HEK293 (cell line): ENCODE data around the gene BTBD19.
"Not testable (repeated sequence)": the region's sequence is repeated elsewhere in the genome, so short reads cannot be mapped to it uniquely, and the experiment has no call there.

Experiments
- CTCF ChIA-PET: fragments of 350-600 bp; formaldehyde crosslinking; extraction: SDS; loops from one replicate; lab custom pipeline; 2021; ENCODE audit warnings: antibody characterized with exemption; lab: Yijun Ruan, JAX
- POLR2A ChIA-PET: fragments of 300-600 bp; formaldehyde crosslinking; extraction: SDS; loops from one replicate; lab custom pipeline; 2020; ENCODE audit warnings: antibody characterized with exemption, inconsistent platforms; lab: Yijun Ruan, JAX
- H3K27ac ChIP-seq: fragments of 200-500 bp; sonication (Bioruptor generic); 2 replicates; pipeline ENCODE4 v1.5.1; 2014; ENCODE audit warnings: low read depth, low read length, control low read depth, inconsistent platforms; ENCODE audit errors: extremely low read depth
- H3K36me3 ChIP-seq, 2 experiments: fragments of 200-500 bp in 1 of 2; sonication (Bioruptor generic) in 1 of 2; 1 replicate in 1 of 2; 2 replicates in 1 of 2; pipeline ENCODE4 v1.5.1; 2014 to 2017; ENCODE audit warnings: inconsistent platforms in 2 of 2, low read length in 2 of 2; ENCODE audit not compliant: control insufficient read depth in 2 of 2, insufficient read depth in 1 of 2
- H3K4me1 ChIP-seq: fragments of 200-500 bp; sonication (Bioruptor generic); 2 replicates; pipeline ENCODE4 v1.5.1; 2014; ENCODE audit warnings: mild to moderate bottlenecking, low read length, inconsistent platforms; ENCODE audit not compliant: control insufficient read depth, insufficient read depth
- H3K4me3 ChIP-seq: 2 replicates; pipeline ENCODE4 v1.5.1; 2011; ENCODE audit warnings: low read depth, mild to moderate bottlenecking, control low read depth, low read length, moderate library complexity
- H3K9me3 ChIP-seq: fragments of 200-500 bp; sonication (Bioruptor generic); 2 replicates; pipeline ENCODE4 v1.5.1; 2014; ENCODE audit warnings: low read depth, low read length, inconsistent platforms; ENCODE audit not compliant: control insufficient read depth, insufficient read depth
- GLIS1 ChIP-seq: fragments of 450-650 bp; formaldehyde crosslinking; IDR thresholded peaks from 2 replicates; pipeline ENCODE4 v1.5.1; 2016; ENCODE audit warnings: missing biosample characterization, missing genetic modification characterization
- HOXA7 ChIP-seq: sonication (generic); formaldehyde crosslinking; IDR thresholded peaks from 2 replicates; pipeline ENCODE4 v1.8.1; 2022; ENCODE audit warnings: missing genetic modification reagents, borderline replicate concordance
- KLF17 ChIP-seq: fragments of 450-650 bp; formaldehyde crosslinking; IDR thresholded peaks from 2 replicates; pipeline ENCODE4 v1.5.1; 2016; ENCODE audit warnings: missing biosample characterization, missing genetic modification characterization
- OSR2 ChIP-seq: fragments of 450-650 bp; formaldehyde crosslinking; IDR thresholded peaks from 2 replicates; pipeline ENCODE4 v1.5.1; 2016; ENCODE audit warnings: missing biosample characterization, missing genetic modification characterization
- PATZ1 ChIP-seq: fragments of 450-650 bp; formaldehyde crosslinking; IDR thresholded peaks from 2 replicates; pipeline ENCODE4 v1.5.1; 2016; ENCODE audit warnings: missing biosample characterization, missing genetic modification characterization
- ZBTB17 ChIP-seq: fragments of 450-650 bp; formaldehyde crosslinking; IDR thresholded peaks from 2 replicates; pipeline ENCODE4 v1.5.1; 2016; ENCODE audit warnings: missing biosample characterization, missing genetic modification characterization
- ZBTB48 ChIP-seq: fragments of 450-650 bp; formaldehyde crosslinking; IDR thresholded peaks from 2 replicates; pipeline ENCODE4 v1.5.1; 2016; ENCODE audit warnings: missing biosample characterization, missing genetic modification characterization
- ZEB2 ChIP-seq: fragments of 450-650 bp; formaldehyde crosslinking; IDR thresholded peaks from 2 replicates; pipeline ENCODE4 v1.5.1; 2016; ENCODE audit warnings: missing biosample characterization, missing genetic modification characterization
- ZNF214 ChIP-seq: fragments of 450-650 bp; formaldehyde crosslinking; IDR thresholded peaks from 2 replicates; pipeline ENCODE4 v1.5.1; 2017; ENCODE audit warnings: missing biosample characterization, mild to moderate bottlenecking, missing genetic modification characterization, borderline replicate concordance
- ZNF280C ChIP-seq: fragments of 450-650 bp; formaldehyde crosslinking; IDR thresholded peaks from 2 replicates; pipeline ENCODE4 v1.5.1; 2016; ENCODE audit warnings: missing biosample characterization, missing genetic modification characterization
- ZNF311 ChIP-seq: fragments of 450-650 bp; formaldehyde crosslinking; IDR thresholded peaks from 2 replicates; pipeline ENCODE4 v1.5.1; 2017; ENCODE audit warnings: missing biosample characterization, missing genetic modification characterization, borderline replicate concordance
- ZNF362 ChIP-seq: fragments of 450-650 bp; formaldehyde crosslinking; IDR thresholded peaks from 2 replicates; pipeline ENCODE4 v1.5.1; 2016; ENCODE audit warnings: missing biosample characterization, missing genetic modification characterization
- ZNF548 ChIP-seq: fragments of 450-650 bp; formaldehyde crosslinking; IDR thresholded peaks from 2 replicates; pipeline ENCODE4 v1.5.1; 2016; ENCODE audit warnings: missing biosample characterization, missing genetic modification characterization
- ZNF571 ChIP-seq: fragments of 450-650 bp; formaldehyde crosslinking; IDR thresholded peaks from 2 replicates; pipeline ENCODE4 v1.5.0; 2017; ENCODE audit warnings: missing biosample characterization, missing genetic modification characterization
- ZNF677 ChIP-seq: fragments of 450-650 bp; IDR thresholded peaks from 2 replicates; pipeline ENCODE4 v1.5.0; 2018; ENCODE audit warnings: missing biosample characterization, mild to moderate bottlenecking, missing genetic modification characterization, moderate library complexity
- ZNF747 ChIP-seq: fragments of 450-650 bp; formaldehyde crosslinking; IDR thresholded peaks from 2 replicates; pipeline ENCODE4 v1.5.1; 2016; ENCODE audit warnings: missing biosample characterization, missing genetic modification characterization
- ZNF791 ChIP-seq: fragments of 450-650 bp; formaldehyde crosslinking; IDR thresholded peaks from 2 replicates; pipeline ENCODE4 v1.5.1; 2016; ENCODE audit warnings: missing biosample characterization, missing genetic modification characterization
- ZSCAN30 ChIP-seq: fragments of 450-650 bp; IDR thresholded peaks from 2 replicates; pipeline ENCODE4 v1.5.1; 2018; ENCODE audit warnings: missing biosample characterization, mild to moderate bottlenecking, missing genetic modification characterization, moderate library complexity
- ZSCAN4 ChIP-seq: fragments of 450-650 bp; formaldehyde crosslinking; IDR thresholded peaks from 2 replicates; pipeline ENCODE4 v1.5.1; 2017; ENCODE audit warnings: missing biosample characterization, missing genetic modification characterization

BTBD19 gene

GRCh38 chr1:44760876-44761275, 47.4 kb upstream of the BTBD19 start (continued):
- no peak for TF ChIP-seq PATZ1 (tag by site-specific recombination)
- TF ChIP-seq ZNF548 (tag by site-specific recombination), result no peak
- no peak for TF ChIP-seq ZBTB17 (tag by site-specific recombination)
- TF ChIP-seq ZSCAN4, result no peak
- TF ChIP-seq ZNF571 (tag by site-specific recombination), result no peak
- TF ChIP-seq ZNF677 (tag by site-specific recombination), result no peak
- no peak for TF ChIP-seq ZNF214
- no peak for TF ChIP-seq ZBTB48 (tag by site-specific recombination)
- TF ChIP-seq, all 188 proteins: peak for 0

GRCh38 chr1:44766421-44766820, 41.9 kb upstream of the BTBD19 start:
- not testable (repeated sequence) for H3K4me1 ChIP-seq, H3K27ac ChIP-seq, H3K4me3 ChIP-seq, H3K9me3 ChIP-seq
- ChIA-PET CTCF (interaction anchor here (1.3 to 1.7 kb wide), 2 partner anchors 19 to 35 kb away, joined by 4 read pairs; partner anchors contain the start of gene RNU5D-1), POLR2A (interaction anchor here (1.4 to 2.4 kb wide), 5 partner anchors 9 to 92 kb away, joined by 4 to 15 read pairs (median 5); partner anchors contain the start of genes ARMH1, BTBD19, RNU5D-1 and RPS8)
- H3K36me3 ChIP-seq, result peaks cover 40 to 69% of the 10 kb centered on the region in 2 experiments

GRCh38 chr1:44775078-44775929, 33.0 kb upstream of the BTBD19 start, which contains the start of gene RPS8:
RPS8 (plus strand) TSS chr1:44775540; CDS start chr1:44775597, 57 bp downstream.
- ChIA-PET POLR2A (interaction anchor here (0.5 to 3.1 kb wide), 41 partner anchors 9 to 1417 kb away, joined by 3 to 41 read pairs (median 5); partner anchors contain the start of genes ARMH1, BEST4, BTBD19 and CDC20), CTCF (interaction anchor here (0.6 to 2.2 kb wide), 4 partner anchors 12 to 297 kb away, joined by 3 to 11 read pairs (median 4); partner anchors contain the start of genes BEST4 and RNU5D-1)
- Histone ChIP-seq H3K4me3 (peak within 1 kb of the TSS; percentile 63), H3K9me3 (no peaks in the 10 kb centered on the region), H3K4me1 (no peaks in the 10 kb centered on the region), H3K27ac (peak within 1 kb of the TSS; percentile 99), H3K36me3 (peaks cover 31 to 47% of the 10 kb centered on the region in 2 experiments; a peak in 2 of 3 replicates)
- TF ChIP-seq ZNF791 (tag by site-specific recombination), result no peak
- TF ChIP-seq ZNF280C (tag by site-specific recombination), result no peak
- TF ChIP-seq ZNF362 (tag by site-specific recombination), result peak; percentile 43; the same call in 1 of the 2 replicates
- TF ChIP-seq HOXA7 (CRISPR knock-in tag), result no peak
- peak; percentile 92; the same call in 1 of the 2 replicates for TF ChIP-seq ZSCAN30 (tag by site-specific recombination)
- TF ChIP-seq GLIS1, result no peak
- TF ChIP-seq OSR2, result no peak
- TF ChIP-seq ZEB2 (tag by site-specific recombination), result peak; percentile 88
- peak; percentile 94 for TF ChIP-seq KLF17 (tag by site-specific recombination)
- TF ChIP-seq ZNF311 (tag by site-specific recombination), result no peak
- no peak for TF ChIP-seq ZNF747 (tag by site-specific recombination)
